GM12873 (cell line): ENCODE results near the gene METTL6.

Experiments used
- CTCF ChIP-seq: IDR thresholded peaks from 2 replicates; pipeline ENCODE4 v1.5.1; 2012; ENCODE audit warnings: low read depth, mild to moderate bottlenecking, moderate library complexity, low read length, control low read depth; ENCODE audit not compliant: insufficient read depth; ENCODE audit errors: missing control alignments

METTL6 gene

GRCh38 chr3:15427182-15427880 lies at the start of gene METTL6, which contains the start of gene EAF1:
METTL6 (minus strand) TSS chr3:15427544; CDS start chr3:15426511, 1,033 bp downstream.
EAF1 (plus strand) TSS chr3:15427598; CDS start chr3:15427780, 182 bp downstream.
- TF ChIP-seq CTCF, result peak; percentile 37

GRCh38 chr3:15476378-15476777 lies 49.0 kb upstream of the METTL6 start:
- TF ChIP-seq CTCF, result no peak

- TF ChIP-seq CTCF, result no peak
These were observed 47.8 kb upstream of the METTL6 start for GRCh38 chr3:15475161-15475560.

- no peak for TF ChIP-seq CTCF
These were observed 44.5 kb upstream of the METTL6 start for GRCh38 chr3:15471861-15472260.

GRCh38 chr3:15470849-15471248 lies 43.5 kb upstream of the METTL6 start:
- TF ChIP-seq CTCF, result no peak

- peak; percentile 27 for TF ChIP-seq CTCF
These were observed 42.9 kb upstream of the METTL6 start for GRCh38 chr3:15470261-15470660.

- TF ChIP-seq CTCF, result no peak
These were observed 40.2 kb upstream of the METTL6 start for GRCh38 chr3:15467227-15468181.
